Activated CD4-positive, alpha-beta T cell treated with anti-CD3 and anti-CD28 coated beads for 4 hours (primary cell): ENCODE data around the gene BCAS1.

Experiments
- DNase-seq, 2 donors: peaks; one replicate each; pipeline ENCODE4 v3.0.0-alpha.2; 2020

The BCAS1 gene

GRCh38 chr20:54074511-54074910 is 4.1 kb upstream of the BCAS1 start:
- no peak for DNase-seq

- no peak for DNase-seq
These were observed 2.9 kb upstream of the BCAS1 start for GRCh38 chr20:54073288-54073687.

- no peak for DNase-seq
These were observed 858 bp downstream of the BCAS1 start for GRCh38 chr20:54069501-54069971.

GRCh38 chr20:54068966-54069365 is 1.4 kb downstream of the BCAS1 start:
- DNase-seq: no peak

DNA sequence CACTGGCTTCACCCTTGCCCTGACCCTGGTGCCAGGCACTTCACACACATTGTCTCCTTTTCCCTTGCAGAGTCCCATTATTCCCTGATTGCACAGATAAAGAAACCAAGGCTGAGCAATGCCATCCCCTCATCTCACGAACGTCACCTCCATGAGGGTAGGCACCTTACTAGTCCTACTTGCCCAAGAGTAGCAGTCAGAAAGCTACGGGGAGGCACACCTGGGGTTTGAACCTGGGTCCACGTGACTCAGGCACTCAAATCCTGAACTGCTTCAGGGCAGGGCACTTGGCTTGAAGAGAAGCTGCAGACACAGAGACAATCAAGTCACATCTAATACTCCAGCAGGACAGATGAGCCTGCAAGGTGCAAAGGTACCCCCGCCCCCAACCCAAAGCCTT is 1.9 kb downstream of the BCAS1 start:
- no peak for DNase-seq

DNA sequence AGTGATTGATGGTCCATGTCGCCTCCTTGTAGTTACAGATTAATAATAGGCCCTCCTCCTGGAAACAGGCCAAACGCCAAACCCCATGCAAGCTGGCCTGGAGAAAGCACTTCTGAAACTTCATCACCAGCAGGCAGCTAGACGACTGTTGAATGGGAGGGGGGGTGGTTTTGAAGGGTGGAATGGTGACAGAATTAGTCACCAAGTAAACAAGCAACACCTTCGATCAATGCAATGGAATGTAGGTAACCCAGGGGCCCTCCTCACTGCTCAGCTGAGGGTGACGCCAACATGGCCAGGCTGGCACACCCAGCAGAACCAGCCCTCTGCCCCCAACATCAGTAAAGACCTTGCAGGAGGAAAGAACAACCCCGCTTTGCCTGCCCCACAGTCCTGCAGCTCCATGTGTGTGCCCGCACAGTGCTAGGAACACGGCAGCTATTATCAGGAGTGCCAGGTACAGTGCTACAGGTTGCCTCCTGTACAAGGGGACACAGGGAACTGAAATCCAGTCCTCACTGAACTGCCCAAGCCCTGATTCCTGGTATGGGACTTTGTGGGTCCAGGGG is 2.7 kb downstream of the BCAS1 start:
- DNase-seq: no peak

DNA sequence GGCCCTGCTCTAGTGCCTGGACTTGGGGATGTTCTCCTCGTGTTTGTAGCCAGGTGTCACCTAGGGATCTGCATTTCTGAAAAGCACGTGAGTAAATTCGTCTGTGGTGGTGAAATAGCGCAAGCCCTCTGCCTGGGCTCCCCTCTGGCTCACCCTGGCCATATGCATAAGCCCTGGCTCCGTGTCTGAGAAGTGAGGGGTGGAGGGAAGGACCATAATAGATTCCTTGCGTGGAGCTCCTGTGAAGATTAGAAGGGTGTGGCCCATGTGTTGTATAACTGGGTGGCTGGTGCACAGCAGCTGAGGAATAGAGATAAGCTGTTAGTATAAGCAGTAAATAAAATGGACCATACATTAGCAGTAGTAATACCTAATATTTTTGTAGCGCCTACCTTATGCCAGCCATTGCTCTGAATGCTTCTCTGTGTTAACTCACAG is 4.8 kb downstream of the BCAS1 start:
- DNase-seq: no peak

- no peak for DNase-seq
These were observed 5.5 kb downstream of the BCAS1 start for GRCh38 chr20:54064939-54065338.

DNA sequence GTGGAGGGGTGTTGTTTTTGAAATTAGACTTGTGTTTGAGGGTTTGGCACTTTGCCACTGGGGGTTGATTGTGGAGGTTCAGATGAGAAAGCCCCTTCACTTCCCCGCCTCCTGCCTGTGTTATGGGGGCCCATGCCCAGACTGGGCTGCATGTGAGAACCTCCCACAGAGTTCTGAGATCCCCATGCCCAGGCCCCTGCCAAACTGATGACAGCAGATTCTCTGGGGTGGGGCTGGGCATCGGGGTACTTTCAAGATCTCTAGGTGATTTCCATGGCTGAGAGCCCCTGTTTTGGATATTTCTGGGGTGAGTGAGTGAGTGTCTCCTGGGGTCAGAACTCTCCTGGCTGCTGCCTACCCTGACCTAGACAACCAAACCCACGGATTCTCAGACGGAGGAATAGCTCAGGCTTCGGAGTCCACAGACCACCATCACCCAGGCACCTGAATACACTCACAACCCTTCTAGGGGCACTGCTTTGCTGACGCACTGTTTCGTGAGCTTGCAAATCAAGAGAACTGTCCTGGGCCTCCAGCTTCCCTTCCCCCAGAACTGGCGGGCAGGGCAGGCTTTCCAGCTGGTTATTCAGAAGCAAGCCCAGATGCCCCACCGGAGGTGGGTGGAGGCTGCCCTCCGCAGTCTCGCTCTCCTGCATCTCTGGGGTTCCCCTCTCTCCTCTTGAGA is 6.3 kb downstream of the BCAS1 start:
- no peak for DNase-seq

DNA sequence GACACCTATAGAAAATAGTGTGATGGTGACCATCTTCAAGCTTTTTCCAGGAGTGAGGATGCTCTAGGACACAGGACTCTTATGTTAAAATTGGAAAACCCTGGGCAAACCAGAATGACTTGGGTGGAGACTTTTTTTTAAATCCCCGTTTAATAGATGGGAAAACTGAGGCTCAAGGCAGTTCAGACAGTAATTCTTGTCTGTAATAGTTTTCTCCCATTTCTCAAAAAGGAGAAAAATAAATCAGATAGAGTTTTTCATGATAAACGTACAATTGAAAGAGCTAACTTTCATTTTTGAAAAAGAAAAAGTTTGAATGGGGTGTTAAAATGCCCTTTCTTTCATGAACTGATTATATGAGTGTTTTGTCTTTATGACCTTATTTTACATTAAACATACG is 6.8 kb downstream of the BCAS1 start:
- DNase-seq: no peak

GRCh38 chr20:54062812-54063280 is 7.5 kb downstream of the BCAS1 start:
- DNase-seq: no peak

GRCh38 chr20:54061101-54061881 is 9.1 kb downstream of the BCAS1 start:
- DNase-seq: no peak

- no peak for DNase-seq
These were observed 10.6 kb downstream of the BCAS1 start for GRCh38 chr20:54059691-54060364.

DNA sequence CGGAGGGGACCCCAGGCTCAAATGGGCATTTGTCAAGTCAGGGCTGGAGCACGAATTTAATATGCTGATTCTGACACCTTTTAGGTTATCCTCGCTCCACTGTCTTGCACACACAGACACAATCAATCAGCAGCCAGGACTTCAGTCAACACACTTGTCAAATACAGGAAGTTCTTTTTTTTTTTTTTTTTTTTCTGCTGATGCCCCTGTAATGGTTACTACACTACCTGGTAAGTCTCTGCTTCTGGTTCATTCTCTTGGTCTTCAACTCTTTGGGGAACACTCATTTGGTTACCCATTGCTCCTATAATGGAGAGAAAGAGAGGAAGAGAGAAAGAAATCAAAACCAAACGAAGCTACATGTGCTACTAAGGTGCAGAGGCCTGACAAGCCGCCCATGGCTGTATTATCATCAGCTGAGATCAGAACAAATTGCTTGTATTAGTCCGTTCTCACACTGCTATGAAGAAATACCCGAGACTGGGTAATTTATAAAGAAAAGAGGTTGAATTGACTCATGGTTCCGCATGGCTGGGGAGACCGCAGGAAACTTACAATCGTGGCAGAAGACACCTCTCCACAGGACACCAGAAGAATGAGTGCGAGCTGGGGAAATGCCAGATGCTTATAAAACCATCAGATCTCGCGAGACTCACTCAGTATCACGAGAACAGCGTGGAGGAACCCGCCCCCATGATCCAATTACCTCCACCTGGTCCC is 11.8 kb downstream of the BCAS1 start:
- no peak for DNase-seq

DNA sequence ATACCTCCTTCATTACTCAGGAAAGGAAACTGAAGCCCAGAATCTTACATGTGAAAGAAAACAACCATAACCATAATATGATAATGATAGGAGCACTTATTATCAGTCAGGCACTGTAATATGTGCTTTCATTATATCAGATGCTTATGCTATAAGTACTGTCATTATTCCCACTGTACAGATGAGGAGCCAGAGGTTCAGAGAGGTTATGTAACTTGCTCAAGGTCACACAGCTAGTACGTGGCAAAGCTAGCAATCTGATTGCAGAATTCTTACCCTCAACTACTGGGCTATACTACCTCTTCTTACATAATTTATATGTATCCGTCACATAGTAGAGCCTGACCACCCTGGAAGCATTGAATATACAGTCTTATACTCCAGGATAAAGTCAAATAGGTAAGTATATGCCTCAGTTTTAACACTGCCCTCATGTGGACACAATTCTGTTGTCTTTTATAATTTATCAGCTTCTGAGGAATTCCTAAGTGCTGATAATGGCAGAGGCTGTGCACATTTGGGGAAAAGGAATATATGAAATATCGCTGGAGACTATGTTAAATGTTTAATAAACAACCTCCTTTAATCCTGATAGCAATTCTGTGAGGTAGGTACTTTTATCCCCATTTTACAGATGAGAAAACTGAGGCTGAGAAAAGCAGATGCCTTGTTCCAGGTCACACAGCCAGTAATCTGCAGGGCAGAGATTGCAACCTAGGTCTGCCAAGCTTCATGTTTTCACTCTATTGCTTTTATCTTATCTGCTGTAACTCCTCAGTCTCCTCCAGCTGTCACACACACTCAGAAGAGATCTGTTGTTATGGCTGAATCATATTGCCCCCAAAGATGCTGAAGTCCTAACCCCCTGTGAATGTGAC is 13.4 kb downstream of the BCAS1 start:
- DNase-seq: no peak

GRCh38 chr20:54054516-54054915 is 15.9 kb downstream of the BCAS1 start:
- DNase-seq: no peak

DNA sequence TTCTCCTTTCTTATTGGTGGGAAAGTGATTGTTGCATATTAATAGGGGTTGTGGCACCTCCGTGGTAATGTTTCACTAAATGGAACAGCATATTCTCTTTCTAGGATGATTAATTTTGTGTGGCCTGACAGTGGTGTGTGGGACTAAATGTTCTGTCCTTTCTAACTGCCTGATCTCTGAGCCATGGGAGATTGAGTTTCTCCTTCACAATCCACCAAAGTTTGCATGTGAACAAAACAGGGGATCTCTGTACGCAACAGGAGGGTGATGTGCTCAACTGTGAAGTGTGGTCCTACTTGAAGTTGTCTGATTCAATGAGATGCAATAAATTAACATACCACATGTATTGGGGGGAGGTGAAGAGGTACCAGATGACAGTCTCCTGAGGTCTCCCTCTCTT is 19.3 kb downstream of the BCAS1 start:
- DNase-seq: no peak

DNA sequence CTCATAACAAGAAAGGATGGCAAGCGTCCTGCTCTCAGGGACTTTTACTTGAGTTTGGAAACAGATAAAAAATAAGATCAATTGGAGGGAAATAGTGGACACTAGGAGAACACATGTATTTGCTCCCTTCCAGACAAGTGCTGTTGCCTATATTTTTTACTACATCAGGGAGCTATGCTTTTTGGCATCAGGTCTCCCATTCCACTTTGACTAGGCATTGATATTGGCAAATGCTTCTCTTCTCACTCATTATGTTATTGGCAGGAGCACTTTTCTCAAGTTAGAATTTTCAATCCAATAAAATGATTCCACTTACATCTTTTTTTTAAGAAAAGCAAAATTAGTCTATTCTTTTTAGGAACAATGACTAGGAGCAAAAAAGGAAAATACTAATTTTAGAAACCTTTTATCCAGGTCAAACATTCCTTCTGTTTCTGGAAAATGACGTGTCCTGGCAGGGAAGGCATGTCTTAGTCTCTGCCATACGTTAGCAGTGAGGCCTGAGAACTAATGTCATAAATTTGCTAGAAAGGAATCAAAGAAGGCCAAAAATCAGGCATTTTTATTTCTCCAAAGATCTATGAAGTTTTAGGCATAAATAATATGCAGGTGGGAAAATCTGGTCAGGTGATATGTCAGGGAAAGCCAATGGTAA is 21.4 kb downstream of the BCAS1 start:
- no peak for DNase-seq

DNA sequence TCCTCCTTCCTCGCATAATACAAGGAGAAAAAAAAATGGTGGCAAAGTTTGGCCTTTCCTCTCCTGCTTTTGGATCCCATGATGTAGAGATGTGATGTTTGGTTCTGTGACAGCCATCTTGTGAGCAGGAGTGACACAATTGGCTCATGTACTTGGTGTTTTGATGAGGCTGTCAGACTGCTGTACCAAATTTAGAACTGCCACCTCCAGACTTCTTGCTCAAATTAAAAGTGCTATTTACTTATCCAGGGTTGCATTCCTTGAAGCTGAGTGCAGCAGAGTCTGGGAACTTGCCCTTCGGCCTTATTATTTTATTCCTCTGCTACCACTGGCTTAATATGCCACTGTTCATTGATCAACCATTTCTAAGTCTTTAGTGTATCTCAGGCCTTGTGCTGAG is 21.9 kb downstream of the BCAS1 start:
- DNase-seq: no peak

DNA sequence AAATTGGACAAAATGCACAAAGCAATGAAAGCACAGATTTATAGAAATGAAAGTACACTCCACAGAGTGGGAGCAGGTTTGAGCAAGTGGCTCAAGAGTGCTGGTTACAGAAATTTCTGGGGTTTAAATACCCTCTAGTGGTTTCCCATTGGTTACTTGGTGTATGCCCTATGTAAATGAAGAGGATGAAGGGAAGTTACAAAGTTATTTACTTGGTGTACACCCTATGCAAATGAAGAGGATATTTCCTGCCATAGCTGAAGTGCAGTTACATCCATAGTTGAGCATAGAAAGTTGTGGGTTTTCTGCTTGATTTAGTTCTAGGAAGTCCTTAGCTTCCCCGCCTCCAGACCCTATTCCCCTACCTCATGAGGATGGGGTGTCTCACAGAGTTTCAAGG is 22.7 kb downstream of the BCAS1 start:
- DNase-seq: no peak

- DNase-seq: no peak
These were observed 23.3 kb downstream of the BCAS1 start for GRCh38 chr20:54047048-54047447.
